ENCODE results near the gene NFE2L2.
"Not testable (repeated sequence)": the region's sequence is repeated elsewhere in the genome, so short reads cannot be mapped to it uniquely, and the experiment has no call there.

The NFE2L2 gene

DNA sequence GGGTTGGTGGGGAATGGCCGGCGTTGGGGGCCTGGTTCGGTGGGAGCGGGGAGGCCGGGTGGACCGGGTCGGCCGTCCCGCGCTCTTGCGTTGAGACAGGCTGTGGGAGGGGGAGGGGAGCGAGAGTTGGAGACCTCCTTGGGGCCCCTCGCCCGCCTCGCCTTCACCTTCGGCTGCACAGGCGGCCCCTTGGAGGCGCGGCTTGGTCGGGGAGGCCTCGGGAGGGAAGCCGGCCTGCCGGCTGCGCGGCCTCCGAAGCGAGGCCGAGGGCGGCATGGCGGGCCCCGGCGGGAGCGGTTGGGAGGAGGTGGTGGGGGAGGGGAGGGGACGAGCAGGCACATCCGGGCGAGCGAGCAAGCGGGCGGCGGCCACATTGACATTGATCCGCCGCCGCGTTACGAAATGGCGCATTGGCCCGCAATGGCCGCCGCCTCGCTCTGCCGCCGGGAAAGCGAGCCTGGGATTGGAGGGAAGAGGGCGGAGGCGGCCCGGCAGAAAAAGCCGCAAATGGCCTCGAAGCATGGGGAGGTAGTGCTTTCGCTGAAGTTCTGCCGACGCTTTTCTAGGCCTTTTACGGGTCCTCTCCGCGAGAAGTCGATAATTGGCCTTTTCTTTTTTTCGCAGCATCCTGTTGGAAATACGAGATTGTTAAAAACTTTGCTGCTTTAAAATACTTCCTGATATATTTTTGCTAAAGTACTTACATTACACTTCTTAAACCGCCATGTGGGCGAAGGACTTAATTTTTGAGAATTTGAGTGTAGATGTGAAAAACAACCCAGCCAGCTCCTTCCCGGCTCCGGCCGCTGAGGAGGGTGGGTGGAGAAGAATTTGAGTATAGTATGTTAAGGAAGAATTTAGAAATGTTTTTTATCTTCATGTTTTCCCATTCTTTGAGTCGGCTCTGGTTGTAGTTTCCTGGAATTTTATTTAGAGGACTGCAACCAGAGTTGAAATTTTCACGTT is 51.4 kb downstream of the NFE2L2 start:
- DNase-seq = peak; percentile 89
- in situ Hi-C loops (cut with MboI; ENCODE audit: low pct_unique_long_range_greater_than_20kb, low sequenced_read_pairs) = no loop called here

DNA sequence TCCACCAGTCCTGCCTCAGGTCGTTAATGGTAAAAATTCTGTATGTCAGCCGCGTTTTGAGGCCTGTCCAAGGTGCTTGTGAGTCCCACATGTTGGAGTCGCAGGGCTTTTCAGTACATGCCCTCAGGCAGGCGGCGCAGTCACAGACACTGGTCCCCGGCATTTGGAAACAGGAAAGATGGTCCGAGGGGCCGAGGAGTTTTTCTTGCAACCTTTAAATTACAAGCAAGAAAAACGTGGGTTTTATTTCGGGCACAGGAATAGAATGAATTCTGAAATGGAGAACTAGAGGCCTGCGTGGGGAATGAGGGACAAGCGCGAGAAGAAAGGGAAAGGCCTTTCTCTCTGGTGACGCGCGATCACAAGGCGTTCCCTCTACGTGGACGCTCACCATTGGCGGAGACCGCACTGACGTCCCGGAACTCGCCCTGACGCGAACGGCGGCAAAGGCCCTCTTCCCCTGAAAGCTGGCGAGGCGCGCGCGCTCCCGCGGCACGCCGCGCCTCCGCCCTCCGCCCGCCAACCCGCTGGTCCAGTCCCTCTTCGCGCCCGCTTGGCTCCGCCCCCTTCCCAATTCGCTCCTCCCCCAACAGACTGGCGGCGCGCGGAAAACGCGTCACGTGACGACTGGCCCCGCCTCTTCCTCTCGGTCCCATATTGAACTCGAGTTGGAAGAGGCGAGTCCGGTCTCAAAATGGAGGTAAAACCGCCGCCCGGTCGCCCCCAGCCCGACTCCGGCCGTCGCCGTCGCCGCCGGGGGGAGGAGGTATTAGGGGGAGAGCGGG is 52.2 kb downstream of the NFE2L2 start, which contains the start of gene HNRNPA3:
Gene HNRNPA3 (plus strand): TSS at position 689 of the 785 bp plus-strand sequence. CDS start 6 bp downstream, at position 695.
- in situ Hi-C loops (cut with MboI; ENCODE audit: low pct_unique_long_range_greater_than_20kb, low sequenced_read_pairs) = no loop called here
- peak; percentile 99 for DNase-seq

DNA sequence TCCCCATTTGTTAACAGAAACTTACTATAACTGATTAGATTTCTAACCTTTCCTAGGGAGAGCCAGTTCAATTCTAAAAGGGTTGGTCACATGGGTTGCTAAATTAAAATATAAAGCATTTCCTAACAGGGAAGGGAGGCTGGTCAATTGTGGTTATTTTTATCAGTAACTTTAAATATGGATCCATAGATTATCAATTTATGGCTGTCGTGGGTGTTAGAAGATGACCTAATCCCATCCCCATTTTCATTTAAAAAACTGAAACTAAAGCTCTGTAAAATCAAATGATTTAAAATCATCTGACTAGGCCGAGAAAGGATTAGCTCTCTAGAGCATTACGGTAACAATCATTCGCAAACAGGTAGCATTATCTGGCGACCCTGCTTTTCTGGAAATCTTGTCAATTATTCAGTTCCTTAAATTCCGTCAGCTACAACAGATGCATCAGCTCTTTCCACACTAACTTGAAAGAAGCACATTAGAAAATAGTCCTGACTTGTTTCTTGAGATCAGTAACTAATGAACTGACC is 52.9 kb downstream of the NFE2L2 start:
- DNase-seq = no peak
- in situ Hi-C loops (cut with MboI; ENCODE audit: low pct_unique_long_range_greater_than_20kb, low sequenced_read_pairs) = no loop called here

DNA sequence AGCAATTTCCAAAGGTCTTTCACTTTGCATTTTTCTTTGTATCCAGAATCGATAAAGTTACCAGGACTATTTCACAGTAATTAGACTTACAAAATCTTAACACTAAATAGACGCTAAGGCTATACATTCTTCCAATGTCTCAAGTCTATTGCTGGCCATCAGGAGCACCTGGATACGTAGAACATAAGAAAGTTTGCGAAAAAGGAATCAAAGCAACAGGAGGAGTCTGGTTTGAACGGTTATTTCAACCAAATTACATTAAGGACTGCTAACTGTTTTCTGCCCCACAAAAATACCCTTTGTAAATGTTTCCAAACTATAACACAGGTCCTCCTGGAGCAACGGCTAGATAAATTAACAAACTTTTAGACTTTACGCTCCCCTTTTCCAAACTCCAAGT is 53.4 kb downstream of the NFE2L2 start:
- in situ Hi-C loops (cut with MboI; ENCODE audit: low pct_unique_long_range_greater_than_20kb, low sequenced_read_pairs) = no loop called here
- peak; percentile 30 for DNase-seq

DNA sequence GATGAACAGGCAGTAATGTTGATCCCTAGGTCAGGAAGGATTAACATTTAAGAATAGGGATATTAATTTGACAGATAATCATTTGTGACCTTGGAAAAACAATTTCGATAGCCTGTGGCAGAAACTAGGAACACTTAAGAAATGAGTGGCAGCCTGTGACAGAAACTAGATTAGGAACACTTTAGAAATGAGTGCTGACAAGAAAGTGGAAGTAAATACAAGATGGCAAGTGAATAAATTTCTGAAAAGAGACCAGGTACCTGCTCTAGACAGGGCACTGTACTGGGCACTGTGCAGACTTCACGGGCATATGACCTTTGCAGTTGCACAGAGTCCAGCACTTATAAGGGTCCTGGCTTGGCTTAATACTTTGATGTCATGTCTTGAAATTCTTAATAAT is 57.4 kb downstream of the NFE2L2 start:
- DNase-seq = no peak
- in situ Hi-C loops (cut with MboI; ENCODE audit: low pct_unique_long_range_greater_than_20kb, low sequenced_read_pairs) = no loop called here

DNA sequence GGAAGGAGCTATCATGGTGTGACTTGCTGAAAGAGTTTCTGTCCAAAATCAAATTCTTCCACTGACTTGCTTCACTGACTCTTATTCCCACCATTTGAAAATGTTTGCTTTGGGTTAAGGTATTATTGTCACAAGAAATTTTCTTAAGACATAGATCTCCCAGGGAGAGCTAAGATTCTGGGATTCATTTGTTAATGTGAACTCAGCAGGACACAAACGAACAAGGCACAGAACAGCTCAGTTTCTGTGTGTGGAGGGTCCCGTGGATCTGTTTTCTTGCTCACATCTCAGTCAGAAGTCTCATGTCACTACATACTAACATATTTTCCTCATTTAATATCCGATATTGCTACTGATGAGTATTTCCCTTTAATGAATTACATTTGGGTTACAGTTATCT is 60.1 kb downstream of the NFE2L2 start:
- no peak for DNase-seq
- in situ Hi-C loops (cut with MboI; ENCODE audit: low pct_unique_long_range_greater_than_20kb, low sequenced_read_pairs) = no loop called here

DNA sequence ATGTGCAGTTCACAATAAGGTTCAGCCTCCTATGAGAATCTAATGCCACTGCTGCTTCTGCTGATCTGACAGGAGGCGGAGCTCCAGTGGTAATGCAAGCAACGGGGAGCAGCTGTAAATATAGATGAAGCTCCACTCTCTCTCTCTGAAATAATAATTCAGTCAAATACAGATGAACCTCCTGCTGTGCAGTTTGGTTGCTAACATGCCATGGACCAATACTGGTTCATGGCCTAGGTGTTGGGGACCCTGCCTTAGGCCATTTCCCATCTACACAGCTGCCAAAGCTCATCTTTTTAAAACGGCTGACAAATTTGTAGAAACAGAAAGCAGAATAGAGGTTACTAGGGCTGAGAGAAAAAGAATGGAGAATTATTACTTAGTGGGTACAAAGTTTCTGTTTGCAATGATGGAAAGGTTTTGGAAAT is 62.6 kb downstream of the NFE2L2 start:
- no peak for DNase-seq
- in situ Hi-C loops (cut with MboI; ENCODE audit: low pct_unique_long_range_greater_than_20kb, low sequenced_read_pairs) = no loop called here

DNA sequence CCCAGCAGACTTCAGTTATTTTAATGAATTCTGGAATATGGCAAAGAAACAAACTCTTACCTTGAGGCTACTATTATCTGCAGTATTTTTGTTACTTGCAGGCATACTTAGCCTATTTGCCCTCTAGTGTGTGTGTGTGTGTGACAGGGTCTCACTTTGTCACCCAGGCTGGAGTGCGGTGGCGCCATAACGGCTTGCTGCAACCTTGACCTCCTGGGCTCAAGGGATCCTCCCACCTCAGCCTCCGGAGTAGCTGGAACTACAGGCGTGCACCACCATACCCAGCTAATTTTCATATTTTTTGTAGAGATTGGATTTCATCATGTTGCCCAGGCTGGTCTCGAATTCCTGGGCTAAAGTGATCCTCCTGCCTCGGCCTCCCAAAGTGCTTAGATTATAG is 64.1 kb downstream of the NFE2L2 start:
- in situ Hi-C loops (cut with MboI; ENCODE audit: low pct_unique_long_range_greater_than_20kb, low sequenced_read_pairs) = not testable (repeated sequence)

DNA sequence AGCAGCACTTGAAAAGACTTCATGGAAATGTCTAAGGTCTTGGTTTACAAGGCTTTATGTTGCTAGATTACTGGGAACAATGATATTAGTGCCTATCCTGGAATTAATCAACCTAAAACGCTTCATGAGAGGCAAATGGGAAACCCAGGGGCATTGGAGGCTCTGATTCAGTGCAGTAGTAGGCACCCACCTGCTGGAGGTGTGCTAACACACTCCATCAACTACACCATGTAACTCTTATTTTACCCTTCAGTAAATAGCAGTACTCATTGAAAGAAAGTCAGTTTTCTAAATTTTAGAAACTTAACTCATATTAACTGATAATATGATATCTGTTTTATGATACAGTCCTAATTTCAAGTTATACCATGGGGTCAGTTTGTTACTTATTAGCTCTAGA is 69.3 kb downstream of the NFE2L2 start:
- no peak for DNase-seq
- in situ Hi-C loops (cut with MboI; ENCODE audit: low pct_unique_long_range_greater_than_20kb, low sequenced_read_pairs) = no loop called here

More for the DNA sequence above, 64.1 kb downstream of the NFE2L2 start:
- DNase-seq = not testable (repeated sequence)

DNA sequence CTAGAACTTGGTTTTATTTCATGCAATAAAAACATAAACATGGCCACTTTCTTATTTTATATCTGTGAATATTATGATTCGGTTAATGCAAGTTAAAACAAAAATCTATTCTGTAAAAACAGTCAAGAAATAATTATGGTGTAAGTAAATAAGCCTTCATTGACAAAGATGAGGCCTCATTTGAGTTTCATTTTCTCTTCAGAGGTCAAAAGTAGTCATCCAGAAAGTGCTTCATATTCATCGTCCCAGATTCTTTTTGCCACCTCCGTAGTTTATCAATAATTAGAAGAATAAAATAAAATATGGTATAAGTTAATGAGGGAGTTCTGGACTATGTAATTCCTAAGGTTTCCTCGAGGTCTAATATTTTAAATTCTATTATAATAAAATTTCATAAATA is 71.3 kb downstream of the NFE2L2 start:
- DNase-seq = no peak
- in situ Hi-C loops (cut with MboI; ENCODE audit: low pct_unique_long_range_greater_than_20kb, low sequenced_read_pairs) = no loop called here

DNA sequence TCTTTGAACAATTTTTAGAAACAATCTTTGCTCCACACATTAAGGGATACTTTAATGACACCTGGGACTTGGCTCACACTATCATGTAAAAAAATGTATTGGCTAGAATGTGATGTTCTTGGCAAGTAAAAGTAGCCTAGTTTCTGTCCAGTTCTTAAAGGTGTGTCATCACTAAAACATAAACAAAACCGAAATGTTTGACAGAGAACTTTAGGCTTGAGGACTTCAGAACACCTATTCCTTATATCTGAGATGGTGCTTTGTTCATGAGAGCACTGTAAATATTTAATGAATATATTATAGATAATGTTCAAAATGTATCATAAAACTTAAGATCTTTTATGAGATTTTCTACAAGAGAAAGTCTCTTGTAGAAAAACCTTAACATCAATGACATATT is 71.7 kb downstream of the NFE2L2 start:
- in situ Hi-C loops (cut with MboI; ENCODE audit: low pct_unique_long_range_greater_than_20kb, low sequenced_read_pairs) = no loop called here
- no peak for DNase-seq

DNA sequence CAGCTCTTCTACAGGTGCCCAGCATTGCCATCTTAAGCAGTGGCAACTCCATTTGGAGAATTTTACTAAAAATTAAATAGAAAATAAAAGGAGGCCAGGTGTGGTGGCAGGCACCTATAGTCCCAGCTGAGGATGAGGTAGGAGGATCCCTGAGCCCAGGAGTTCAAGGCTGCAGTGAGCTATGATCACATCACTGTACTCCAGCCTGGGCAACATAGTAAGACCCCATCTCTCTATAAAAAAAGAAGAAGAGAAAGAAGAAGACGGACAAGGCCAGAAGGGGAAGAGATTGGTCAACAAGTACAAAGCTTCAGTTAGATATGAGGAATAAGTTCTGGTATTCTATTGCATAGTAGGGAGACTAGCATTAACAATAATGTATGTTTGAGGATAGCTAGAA is 73.6 kb downstream of the NFE2L2 start:
- in situ Hi-C loops (cut with MboI; ENCODE audit: low pct_unique_long_range_greater_than_20kb, low sequenced_read_pairs) = no loop called here
- no peak for DNase-seq

DNA sequence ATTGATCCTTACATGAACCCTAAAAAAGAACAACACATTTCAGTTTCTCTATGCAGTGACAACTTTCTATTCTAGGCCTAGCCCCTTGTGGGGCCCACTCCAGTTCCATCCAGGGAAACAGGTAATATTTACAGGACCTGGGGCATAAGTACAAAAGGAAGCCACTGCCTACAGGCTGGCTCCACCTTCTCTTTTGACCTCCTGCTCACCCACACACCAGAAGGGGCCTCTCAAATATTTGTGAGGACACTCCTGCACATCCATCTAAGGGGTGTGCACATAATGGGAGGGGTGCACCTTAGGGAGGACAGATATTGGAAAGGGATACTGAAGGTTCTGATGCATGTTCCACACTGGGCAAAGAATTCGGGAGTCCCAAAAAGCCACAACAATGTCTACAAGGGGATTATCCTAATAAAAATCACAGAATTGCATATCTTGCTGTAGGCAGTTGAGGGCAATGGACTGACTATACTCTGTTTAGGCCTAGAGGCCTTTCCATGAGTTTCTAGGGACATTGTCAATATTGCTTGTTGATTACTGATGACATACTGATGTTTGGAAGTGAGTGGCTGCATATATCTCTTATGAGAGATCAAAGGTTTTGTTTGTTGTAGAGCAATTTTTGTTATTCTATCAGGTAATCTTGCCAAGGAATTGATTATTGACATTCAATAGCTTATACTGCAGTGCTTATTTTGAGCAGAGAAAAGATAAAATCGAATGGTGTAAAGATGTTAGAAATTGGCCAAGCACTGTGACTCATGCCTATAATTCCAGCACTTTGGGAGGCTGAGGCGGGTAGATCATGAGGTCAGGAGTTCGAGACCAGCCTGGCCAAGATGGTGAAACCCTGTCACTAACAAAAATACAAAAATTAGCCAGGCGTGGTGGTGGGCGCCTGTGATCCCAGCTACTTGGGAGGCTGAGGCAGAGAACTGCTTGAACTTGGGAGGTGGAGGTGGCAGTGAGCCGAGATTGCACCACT is 75.8 kb downstream of the NFE2L2 start:
- in situ Hi-C loops (cut with MboI; ENCODE audit: low pct_unique_long_range_greater_than_20kb, low sequenced_read_pairs) = no loop called here
- DNase-seq = no peak

DNA sequence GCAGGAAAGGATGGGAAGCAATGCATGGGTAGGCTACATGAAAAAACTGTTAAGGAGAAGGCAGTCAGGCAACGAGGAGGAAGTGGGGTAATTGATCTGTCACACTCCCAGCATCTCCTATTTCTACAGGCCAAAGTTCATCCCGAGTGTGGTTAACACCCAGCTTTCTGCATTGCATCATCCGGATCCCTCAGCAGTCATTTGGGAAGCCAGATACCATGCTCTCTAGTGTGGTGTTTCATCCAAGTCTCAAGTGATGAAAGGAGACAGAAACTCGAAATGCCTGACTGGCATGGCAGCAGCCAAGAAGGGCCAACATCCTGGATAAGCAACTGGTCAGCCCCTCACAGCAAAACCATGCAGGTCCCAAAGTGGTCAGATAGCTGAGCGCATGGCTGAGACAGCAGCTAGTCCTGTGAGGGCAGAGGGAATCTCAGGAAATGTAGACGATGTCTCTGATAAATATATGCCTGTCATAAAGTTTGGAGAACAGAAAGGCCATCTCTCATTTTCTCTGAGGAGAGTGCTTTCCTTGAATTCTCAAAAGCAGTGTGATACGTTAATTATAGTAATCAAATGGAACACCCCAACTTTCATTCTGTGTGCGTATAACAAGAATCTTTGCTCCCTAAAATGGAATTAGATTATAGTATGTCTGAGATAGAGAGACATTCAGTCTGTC is 76.8 kb downstream of the NFE2L2 start:
- in situ Hi-C loops (cut with MboI; ENCODE audit: low pct_unique_long_range_greater_than_20kb, low sequenced_read_pairs) = no loop called here
- peak; percentile 61 for DNase-seq

DNA sequence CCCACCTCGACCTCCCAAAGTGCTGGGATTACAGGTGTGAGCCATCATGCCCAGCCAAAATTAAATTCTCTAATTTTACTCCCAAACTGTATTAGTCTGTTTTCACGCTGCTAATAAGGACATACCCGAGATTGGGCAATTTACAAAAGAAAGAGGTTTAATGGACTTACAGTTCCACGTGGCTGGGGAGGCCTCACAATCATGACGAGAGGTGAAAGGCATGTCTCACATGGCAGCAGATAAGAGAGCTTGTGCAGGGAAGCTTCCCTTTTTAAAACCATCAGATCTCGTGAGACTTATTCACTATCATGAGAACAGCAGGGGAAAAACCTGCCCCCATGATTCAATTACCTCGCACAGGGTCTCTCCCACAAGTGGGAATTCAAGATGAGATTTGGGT is 78.5 kb downstream of the NFE2L2 start:
- in situ Hi-C loops (cut with MboI; ENCODE audit: low pct_unique_long_range_greater_than_20kb, low sequenced_read_pairs) = not testable (repeated sequence)

DNA sequence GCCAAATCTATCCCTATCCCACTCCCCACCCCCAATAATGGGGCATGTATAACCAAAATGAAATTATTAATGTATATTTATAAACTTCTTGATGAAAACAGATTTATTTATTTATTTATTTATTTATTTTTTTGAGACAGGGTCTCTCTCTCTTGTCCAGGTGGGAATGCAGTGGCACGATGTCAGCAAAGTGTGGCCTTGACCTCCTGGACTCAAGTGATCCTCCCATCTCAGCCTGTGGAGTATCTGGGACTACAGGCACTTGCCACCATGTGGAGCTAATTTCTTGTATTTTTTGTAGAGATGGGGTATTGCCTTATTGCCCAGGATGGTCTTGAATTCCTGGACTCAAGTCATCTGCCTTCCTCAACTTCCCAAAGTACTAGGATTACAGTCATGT is 79.9 kb downstream of the NFE2L2 start:
- no peak for DNase-seq
- in situ Hi-C loops (cut with MboI; ENCODE audit: low pct_unique_long_range_greater_than_20kb, low sequenced_read_pairs) = no loop called here

More for the DNA sequence above, 78.5 kb downstream of the NFE2L2 start:
- DNase-seq = not testable (repeated sequence)

DNA sequence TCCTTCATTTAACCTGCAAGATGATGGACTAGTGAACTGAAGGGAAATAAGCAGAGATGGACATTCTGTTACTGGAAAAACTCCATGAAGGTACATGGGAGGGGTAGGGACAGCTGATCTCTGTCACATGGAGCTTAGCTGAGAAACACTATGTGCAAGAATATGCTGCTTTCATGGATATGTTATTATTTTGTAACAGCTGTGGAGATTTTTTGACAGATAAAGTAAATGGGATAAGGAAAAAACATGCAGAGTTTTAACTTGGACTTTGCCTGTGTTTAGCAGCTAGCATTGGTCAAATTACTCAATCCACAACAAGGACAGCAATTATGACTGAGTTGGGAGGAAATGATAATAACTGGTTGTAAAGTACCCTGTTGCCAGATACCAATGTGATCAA is 80.7 kb downstream of the NFE2L2 start:
- DNase-seq = no peak
- in situ Hi-C loops (cut with MboI; ENCODE audit: low pct_unique_long_range_greater_than_20kb, low sequenced_read_pairs) = no loop called here
